B cell (primary cell): ENCODE results near the gene RFC4.
"Not testable (repeated sequence)": the region's sequence is repeated elsewhere in the genome, so short reads cannot be mapped to it uniquely, and the experiment has no call there.

Experiments used
- EZH2 ChIP-seq: IDR thresholded peaks from 2 replicates; pipeline ENCODE4 v1.6.1; 2012; ENCODE audit warnings: borderline replicate concordance, low read depth, mild to moderate bottlenecking, moderate library complexity, low read length; ENCODE audit not compliant: insufficient read depth, poor library complexity, severe bottlenecking
- TF ChIP-seq, protein P1 (sequence below): fragments of 200-600 bp; IDR thresholded peaks from one replicate; pipeline ENCODE4 v1.8.0; 2022; ENCODE audit warnings: antibody characterized with exemption, mild to moderate bottlenecking

DNA sequence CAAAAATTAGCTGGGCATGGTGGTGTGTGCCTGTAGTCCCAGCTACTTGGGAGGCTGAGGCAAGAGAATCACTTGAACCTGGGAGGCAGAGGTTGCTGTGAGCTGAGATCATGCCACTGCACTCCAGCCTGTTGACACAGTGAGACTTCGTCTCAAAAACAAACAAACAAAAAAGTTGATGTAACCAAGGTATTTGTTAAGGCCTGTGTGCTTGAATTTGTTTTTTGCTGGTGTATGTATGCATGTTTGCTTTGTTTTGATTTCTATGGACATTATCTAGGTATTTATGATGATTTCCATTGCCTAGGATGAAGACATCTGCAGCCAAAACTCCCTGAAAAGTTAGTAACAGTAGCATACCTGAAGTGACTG is 16.1 kb upstream of the RFC4 start:
- not testable (repeated sequence) for TF ChIP-seq EZH2
- TF ChIP-seq, protein P1, sequence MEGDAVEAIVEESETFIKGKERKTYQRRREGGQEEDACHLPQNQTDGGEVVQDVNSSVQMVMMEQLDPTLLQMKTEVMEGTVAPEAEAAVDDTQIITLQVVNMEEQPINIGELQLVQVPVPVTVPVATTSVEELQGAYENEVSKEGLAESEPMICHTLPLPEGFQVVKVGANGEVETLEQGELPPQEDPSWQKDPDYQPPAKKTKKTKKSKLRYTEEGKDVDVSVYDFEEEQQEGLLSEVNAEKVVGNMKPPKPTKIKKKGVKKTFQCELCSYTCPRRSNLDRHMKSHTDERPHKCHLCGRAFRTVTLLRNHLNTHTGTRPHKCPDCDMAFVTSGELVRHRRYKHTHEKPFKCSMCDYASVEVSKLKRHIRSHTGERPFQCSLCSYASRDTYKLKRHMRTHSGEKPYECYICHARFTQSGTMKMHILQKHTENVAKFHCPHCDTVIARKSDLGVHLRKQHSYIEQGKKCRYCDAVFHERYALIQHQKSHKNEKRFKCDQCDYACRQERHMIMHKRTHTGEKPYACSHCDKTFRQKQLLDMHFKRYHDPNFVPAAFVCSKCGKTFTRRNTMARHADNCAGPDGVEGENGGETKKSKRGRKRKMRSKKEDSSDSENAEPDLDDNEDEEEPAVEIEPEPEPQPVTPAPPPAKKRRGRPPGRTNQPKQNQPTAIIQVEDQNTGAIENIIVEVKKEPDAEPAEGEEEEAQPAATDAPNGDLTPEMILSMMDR: not testable (repeated sequence)
